Transverse colon (tissue), 3 donors: ENCODE results near the gene PTPRN2.

Source experiments
- CTCF ChIP-seq, 5 experiments: fragments of 200-600 bp in 3 of 5; fragments of 450-650 bp in 2 of 5; sonication (generic) in 3 of 5; IDR thresholded peaks; 1 replicate in 2 of 5; 2 replicates in 3 of 5; pipeline ENCODE4 v1.5.1; 2016 to 2017; ENCODE audit warnings: antibody characterized with exemption in 5 of 5, inconsistent platforms in 3 of 5, mild to moderate bottlenecking in 2 of 5, moderate library complexity in 1 of 5
- EP300 ChIP-seq: sonication (generic); formaldehyde crosslinking; IDR thresholded peaks from one replicate; pipeline ENCODE4 v1.6.1; 2017; ENCODE audit warnings: antibody characterized with exemption, low read depth

- TF ChIP-seq CTCF (IDR thresholded peaks at IDR 0.05) = no peak
- TF ChIP-seq EP300 = no peak
Observed at GRCh38 chr7:157622000-157622399, 965.6 kb downstream of the PTPRN2 start.
